Measurements from ENCODE around the gene PTPRT. TPM values are rescaled to one million over a fixed set of nuclear protein-coding genes. Genes with fewer than 3 reads are reported as not detected.
"Not testable (repeated sequence)": the region's sequence is repeated elsewhere in the genome, so short reads cannot be mapped to it uniquely, and the experiment has no call there.

Gene PTPRT
- total and polyA plus RNA-seq, 2 of the 4 experiments (the other 2 are of a cell fraction), result not detected

DNA sequence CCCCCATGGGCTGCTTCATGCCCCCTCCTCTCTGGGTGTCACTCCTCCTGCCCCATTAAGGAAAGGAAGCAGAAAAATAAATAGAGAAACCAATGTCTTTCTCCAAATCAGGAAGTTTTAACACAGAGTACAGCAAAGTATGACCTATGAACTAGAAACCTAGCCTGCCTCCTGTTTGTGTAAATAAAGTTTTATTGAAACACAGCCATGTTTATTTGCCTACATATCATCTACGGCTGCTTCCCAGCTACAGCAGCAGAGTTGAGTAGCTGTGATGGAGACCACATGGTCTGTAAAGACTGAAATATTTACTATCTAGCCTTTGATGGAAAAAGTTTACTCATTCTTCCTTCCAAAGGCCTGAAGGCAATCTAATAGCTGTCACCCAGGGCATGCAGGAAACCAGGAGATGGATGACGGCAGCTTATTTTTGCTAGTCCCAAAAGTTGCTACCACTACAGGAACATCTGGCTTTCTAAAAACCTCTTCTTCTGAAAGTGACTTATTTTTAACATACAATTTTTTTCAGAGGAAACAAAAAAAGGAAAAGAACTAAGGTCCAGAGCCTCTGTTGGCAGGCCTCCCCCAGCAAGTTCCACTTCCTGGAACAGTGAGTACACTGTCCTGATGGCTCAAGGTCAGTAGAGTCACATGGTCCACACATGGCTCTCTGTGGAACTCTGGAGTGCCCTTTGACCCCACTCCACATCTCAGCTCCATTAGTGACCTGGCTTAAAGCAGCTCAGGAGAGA is 287.8 kb downstream of the PTPRT start:
- ATAC-seq (ENCODE audit: low read depth) (no peak), DNase-seq (no peak)
- Histone ChIP-seq H4K5ac (ENCODE audit: low read depth, low read length) (no peak overlapping the region), H3K27me3 (ENCODE audit: control insufficient read depth, insufficient read depth, low read length) (no peaks in the 10 kb centered on the region), H3K4me3 (ENCODE audit: insufficient read depth, low read depth, low read length) (no peak overlapping the region), H2BK20ac (ENCODE audit: low read depth, low read length) (no peak overlapping the region), H3K27ac (ENCODE audit: insufficient read depth, low read length) (no peak overlapping the region), H4K20me1 (ENCODE audit: insufficient read depth, low read length) (no peaks in the 10 kb centered on the region), H4K8ac (ENCODE audit: low read depth in 2 of 2, low read length in 2 of 2) (no peak overlapping the region), H2AK5ac (ENCODE audit: low read depth, low read length) (no peak overlapping the region), H2BK120ac (ENCODE audit: low read depth, low read length) (no peak overlapping the region), H3K9ac (ENCODE audit: low read depth, low read length) (no peak overlapping the region), H2BK5ac (ENCODE audit: low read depth, low read length, poor library complexity, severe bottlenecking) (no peak overlapping the region), H3K4ac (ENCODE audit: low read depth, low read length) (no peak overlapping the region), H4K91ac (ENCODE audit: insufficient read depth, low read depth, low read length) (no peak overlapping the region), H2AFZ (replicated peaks; ENCODE audit: low read length, poor library complexity) (no peak overlapping the region), H3K14ac (replicated peaks; ENCODE audit: low read depth, low read length) (no peak overlapping the region), H3K36me3 (ENCODE audit: control insufficient read depth, insufficient read depth, low read length) (no peaks in the 10 kb centered on the region), H3K4me1 (ENCODE audit: control insufficient read depth, insufficient read depth, low read length) (no peaks in the 10 kb centered on the region), H3K9me1 (ENCODE audit: insufficient read depth, low read length) (no peaks in the 10 kb centered on the region), H2AK9ac (replicated peaks; ENCODE audit: low read depth, low read length, poor library complexity) (no peak overlapping the region), H2BK15ac (ENCODE audit: low read depth, low read length) (no peak overlapping the region), H3K9me3 (ENCODE audit: control insufficient read depth, insufficient read depth, low read length) (peaks cover 19% of the 10 kb centered on the region), H3K79me1 (ENCODE audit: low read depth in 1 of 2, low read length in 2 of 2) (no peaks in the 10 kb centered on the region), H3K18ac (ENCODE audit: low read depth, low read length) (no peak overlapping the region), H3K4me2 (ENCODE audit: low read depth, low read length) (no peak overlapping the region), H3K23ac (ENCODE audit: low read depth, low read length) (no peak overlapping the region), H3K56ac (ENCODE audit: extremely low read depth, insufficient read depth, low read length) (no peak overlapping the region)
- no TSS peak for BruUV-seq (replicated peaks)
- WGBS, 2 experiments (ENCODE audit: extremely low coverage in 2 of 2, insufficient read length in 1 of 2), result no CpG with 5 or more reads among the region's 2 CpGs
- intact Hi-C loops (cut with micrococcal nuclease) (no loop called here), dilution Hi-C loops (cut with HindIII; ENCODE audit: low sequenced_read_pairs, unreplicated experiment) (no loop called here), in situ Hi-C loops (cut with MboI; ENCODE audit: low sequenced_read_pairs) (no loop called here)
- ChIA-PET POLR2A (ENCODE audit: unreplicated experiment) (no interaction called here), CTCF (no interaction called here)
- TF ChIP-seq FOS (IDR thresholded peaks at IDR 0.05; ENCODE audit: low read depth, low read length), result no peak
- TF ChIP-seq USF2 (IDR thresholded peaks at IDR 0.05; ENCODE audit: low read depth, low read length), result no peak
- TF ChIP-seq SMC3 (IDR thresholded peaks at IDR 0.05; ENCODE audit: low read depth, low read length), result no peak

DNA sequence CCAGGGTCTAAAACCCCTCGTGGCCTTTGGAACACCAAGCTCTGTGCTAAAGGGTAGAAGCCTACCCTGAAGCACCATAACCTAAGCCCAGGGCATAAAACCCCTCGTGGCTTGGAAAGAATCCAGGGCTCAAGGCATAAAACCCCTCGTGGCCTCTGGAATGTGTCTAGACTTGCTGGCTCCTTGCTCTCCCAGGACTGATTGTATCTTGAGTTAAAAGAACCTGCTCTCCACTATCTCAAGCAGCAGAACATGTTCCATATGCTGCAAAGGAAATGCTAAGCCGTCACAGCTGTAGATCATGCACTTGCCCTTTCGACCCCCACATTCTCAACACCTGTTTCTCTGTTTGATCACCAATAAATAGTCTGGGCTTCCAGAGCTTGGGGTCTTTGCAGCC is 288.9 kb downstream of the PTPRT start:
- H2AFZ ChIP-seq (replicated peaks; ENCODE audit: low read length, poor library complexity); H3K23ac ChIP-seq (ENCODE audit: low read depth, low read length); H3K4ac ChIP-seq (ENCODE audit: low read depth, low read length); H2BK120ac ChIP-seq (ENCODE audit: low read depth, low read length); ATAC-seq (ENCODE audit: low read depth); H3K9ac ChIP-seq (ENCODE audit: low read depth, low read length); H3K9me1 ChIP-seq (ENCODE audit: insufficient read depth, low read length); H3K36me3 ChIP-seq (ENCODE audit: control insufficient read depth, insufficient read depth, low read length); H4K91ac ChIP-seq (ENCODE audit: insufficient read depth, low read depth, low read length); H3K18ac ChIP-seq (ENCODE audit: low read depth, low read length); H2AK9ac ChIP-seq (replicated peaks; ENCODE audit: low read depth, low read length, poor library complexity); H4K8ac ChIP-seq (ENCODE audit: low read depth in 2 of 2, low read length in 2 of 2); H3K27ac ChIP-seq (ENCODE audit: insufficient read depth, low read length); H3K56ac ChIP-seq (ENCODE audit: extremely low read depth, insufficient read depth, low read length); CTCF ChIA-PET; H3K27me3 ChIP-seq (ENCODE audit: control insufficient read depth, insufficient read depth, low read length); H4K5ac ChIP-seq (ENCODE audit: low read depth, low read length); H3K4me2 ChIP-seq (ENCODE audit: low read depth, low read length); H3K4me3 ChIP-seq (ENCODE audit: insufficient read depth, low read depth, low read length); POLR2A ChIA-PET (ENCODE audit: unreplicated experiment); in situ Hi-C loops (cut with MboI; ENCODE audit: low sequenced_read_pairs); dilution Hi-C loops (cut with HindIII; ENCODE audit: low sequenced_read_pairs, unreplicated experiment); H2BK5ac ChIP-seq (ENCODE audit: low read depth, low read length, poor library complexity, severe bottlenecking); H2BK15ac ChIP-seq (ENCODE audit: low read depth, low read length); H3K79me1 ChIP-seq (ENCODE audit: low read depth in 1 of 2, low read length in 2 of 2); DNase-seq; intact Hi-C loops (cut with micrococcal nuclease); H2BK20ac ChIP-seq (ENCODE audit: low read depth, low read length); H2AK5ac ChIP-seq (ENCODE audit: low read depth, low read length); H3K14ac ChIP-seq (replicated peaks; ENCODE audit: low read depth, low read length); BruUV-seq (replicated peaks); H4K20me1 ChIP-seq (ENCODE audit: insufficient read depth, low read length); H3K4me1 ChIP-seq (ENCODE audit: control insufficient read depth, insufficient read depth, low read length): not testable (repeated sequence)
- H3K9me3 ChIP-seq (ENCODE audit: control insufficient read depth, insufficient read depth, low read length), result peaks cover 19% of the 10 kb centered on the region
- WGBS, 2 experiments (ENCODE audit: extremely low coverage in 2 of 2, insufficient read length in 1 of 2), result 0% methylated on average over 2 of the region's 5 CpGs; no CpG with 5 or more reads in 1 of the 2 experiments

Data from IMR-90 (cell line).